ENCODE measurements around the gene PPP1R7.

- TF ChIP-seq, protein P1, sequence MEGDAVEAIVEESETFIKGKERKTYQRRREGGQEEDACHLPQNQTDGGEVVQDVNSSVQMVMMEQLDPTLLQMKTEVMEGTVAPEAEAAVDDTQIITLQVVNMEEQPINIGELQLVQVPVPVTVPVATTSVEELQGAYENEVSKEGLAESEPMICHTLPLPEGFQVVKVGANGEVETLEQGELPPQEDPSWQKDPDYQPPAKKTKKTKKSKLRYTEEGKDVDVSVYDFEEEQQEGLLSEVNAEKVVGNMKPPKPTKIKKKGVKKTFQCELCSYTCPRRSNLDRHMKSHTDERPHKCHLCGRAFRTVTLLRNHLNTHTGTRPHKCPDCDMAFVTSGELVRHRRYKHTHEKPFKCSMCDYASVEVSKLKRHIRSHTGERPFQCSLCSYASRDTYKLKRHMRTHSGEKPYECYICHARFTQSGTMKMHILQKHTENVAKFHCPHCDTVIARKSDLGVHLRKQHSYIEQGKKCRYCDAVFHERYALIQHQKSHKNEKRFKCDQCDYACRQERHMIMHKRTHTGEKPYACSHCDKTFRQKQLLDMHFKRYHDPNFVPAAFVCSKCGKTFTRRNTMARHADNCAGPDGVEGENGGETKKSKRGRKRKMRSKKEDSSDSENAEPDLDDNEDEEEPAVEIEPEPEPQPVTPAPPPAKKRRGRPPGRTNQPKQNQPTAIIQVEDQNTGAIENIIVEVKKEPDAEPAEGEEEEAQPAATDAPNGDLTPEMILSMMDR (IDR thresholded peaks at IDR 0.05): no peak
- no peak for TF ChIP-seq EZH2phosphoT487 (IDR thresholded peaks at IDR 0.05)
Measured at GRCh38 chr2:241202268-241202585, 52.0 kb downstream of the PPP1R7 start.

Data from neural progenitor cell (in vitro differentiated cells).